Islet precursor cell (in vitro differentiated cells): ENCODE data around the gene CCDC28A.
"Not testable (repeated sequence)": the region's sequence is repeated elsewhere in the genome, so short reads cannot be mapped to it uniquely, and the experiment has no call there.

Experiments used
- DNase-seq: peaks from one replicate; pipeline ENCODE4 v3.0.0-alpha.2; 2018

CCDC28A gene

DNA sequence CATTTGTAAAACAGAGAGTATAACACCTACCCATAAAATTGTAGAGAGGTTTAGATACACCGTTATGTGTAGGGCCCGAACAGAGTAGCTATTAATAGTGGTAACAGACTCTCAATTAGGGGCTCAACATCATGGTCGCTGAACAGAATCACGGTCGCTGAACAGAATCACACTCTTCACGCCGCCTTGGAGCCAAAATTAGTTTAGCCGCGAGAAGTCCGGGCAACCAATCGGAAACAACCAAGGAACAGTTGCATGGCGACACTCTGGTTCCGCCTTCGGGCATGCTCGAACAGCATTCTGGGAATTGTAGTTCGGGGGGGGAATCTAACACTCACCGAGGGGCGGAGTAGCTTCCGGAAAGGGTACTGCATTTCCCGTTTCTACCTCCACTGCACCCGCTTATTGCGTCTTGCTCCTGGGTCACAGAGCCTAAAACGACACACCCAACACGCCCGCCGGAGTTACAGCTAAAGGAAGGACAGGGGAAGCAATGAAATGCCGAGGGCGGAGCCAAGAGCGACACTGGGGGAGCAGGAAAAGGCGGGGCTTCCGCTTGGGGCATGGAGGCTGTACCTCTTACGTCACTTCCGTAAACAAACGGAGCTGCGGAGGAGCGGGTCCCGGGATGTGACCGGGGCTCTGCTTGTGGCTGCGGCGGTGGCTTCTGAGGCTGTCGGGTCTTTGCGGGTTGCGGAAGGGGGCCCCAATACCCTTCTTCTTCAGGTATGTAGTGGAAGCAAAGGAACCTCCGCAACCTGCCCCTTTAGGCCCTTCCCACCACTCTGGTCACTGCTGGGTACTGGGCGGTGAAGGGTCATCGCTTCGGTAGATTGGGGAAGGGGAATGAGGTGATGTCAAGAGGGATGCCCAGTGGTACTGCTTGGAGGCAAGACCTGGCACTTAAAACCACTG, at the start of gene CCDC28A:
Gene CCDC28A, plus strand, starts transcription at position 593 of the 915 bp plus-strand sequence. CDS start 2,352 bp downstream, outside the sequence.
- DNase-seq: peak; percentile 97

DNA sequence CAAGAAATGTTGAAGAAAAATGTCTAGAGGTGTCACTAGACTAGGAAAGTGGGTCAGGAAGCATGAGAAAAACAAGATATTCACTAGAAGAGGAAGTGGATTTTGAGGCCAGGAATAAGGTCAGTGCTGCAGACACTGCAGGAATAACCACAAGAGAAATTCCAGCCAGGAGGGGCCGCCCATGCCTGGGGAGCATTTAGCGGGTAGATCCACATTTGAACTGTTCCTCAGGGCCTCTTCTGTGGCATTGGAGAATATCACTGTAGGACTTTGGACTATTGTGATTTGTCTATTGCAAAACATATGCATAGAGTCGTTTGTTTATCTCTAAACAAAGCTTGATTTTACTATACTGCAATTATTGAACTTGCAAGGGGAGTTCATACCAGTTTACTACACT, 49.6 kb upstream of the CCDC28A start:
- DNase-seq: peak; percentile 92

DNA sequence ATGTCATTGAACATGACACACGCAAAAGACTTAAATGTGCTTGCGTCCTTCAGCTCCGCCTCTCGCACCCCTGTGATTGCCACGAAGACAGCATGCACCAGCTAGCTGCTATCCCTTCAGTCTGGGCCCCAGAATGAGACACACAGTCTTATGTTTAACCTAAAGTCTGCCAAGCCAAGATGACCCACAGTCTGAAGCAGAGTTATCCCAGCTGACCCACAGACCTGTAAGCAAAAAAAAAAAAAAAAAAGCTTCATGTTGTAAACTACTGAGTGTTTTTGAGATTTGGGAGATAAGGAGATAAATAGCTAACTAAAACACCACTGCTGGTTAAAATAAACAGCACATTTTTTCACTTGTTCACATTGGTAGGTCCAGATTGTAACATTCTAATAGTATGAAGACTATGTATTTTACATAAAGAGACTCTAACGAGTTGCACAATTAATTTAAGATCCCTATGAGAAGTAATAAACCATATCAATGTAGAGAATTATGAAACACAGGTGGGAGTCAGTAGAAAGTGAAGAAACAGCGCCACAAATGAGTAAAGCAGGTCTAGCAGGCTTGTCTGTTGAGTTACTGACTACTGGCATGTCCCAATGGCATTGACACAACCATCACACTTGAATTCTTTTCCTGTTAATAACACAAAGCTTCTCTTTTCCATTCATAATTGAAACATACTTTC, 47.4 kb upstream of the CCDC28A start:
- peak; percentile 69 for DNase-seq

DNA sequence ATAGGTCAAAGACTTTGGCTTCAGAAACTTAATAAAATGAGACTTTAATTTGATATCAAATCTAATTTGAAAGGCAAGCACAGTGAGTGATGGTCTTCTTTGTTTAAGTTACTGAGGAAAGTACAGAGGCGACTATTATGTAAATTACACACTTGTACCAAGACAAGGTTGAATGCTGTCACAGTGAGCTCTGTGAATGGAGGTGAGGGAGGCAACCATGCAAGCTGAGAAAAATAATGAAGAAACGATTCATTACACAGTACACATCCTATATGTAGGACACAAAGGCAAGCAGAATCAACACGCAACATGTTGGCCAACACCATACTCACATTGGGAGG, 46.8 kb upstream of the CCDC28A start:
- DNase-seq: no peak

DNA sequence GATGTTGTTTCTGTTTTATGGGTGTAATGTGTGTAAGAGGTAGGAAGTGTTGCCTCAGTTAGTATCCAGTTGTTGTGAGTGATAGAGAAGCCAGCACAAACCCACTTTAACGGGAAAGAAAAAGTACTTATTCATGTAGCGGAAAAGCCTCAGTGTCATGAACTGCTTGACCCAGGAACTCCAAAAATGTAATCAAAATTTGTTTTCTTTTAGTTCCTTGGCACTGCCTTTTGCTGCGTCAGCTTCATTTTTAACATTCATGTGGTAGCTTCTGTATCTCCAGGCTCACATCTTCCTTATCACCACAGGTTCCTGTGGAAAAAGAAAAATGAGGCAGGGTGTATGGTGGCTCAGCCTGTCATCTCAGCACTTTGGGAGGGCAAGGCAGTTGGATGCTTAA, 46.4 kb upstream of the CCDC28A start:
- DNase-seq: no peak

DNA sequence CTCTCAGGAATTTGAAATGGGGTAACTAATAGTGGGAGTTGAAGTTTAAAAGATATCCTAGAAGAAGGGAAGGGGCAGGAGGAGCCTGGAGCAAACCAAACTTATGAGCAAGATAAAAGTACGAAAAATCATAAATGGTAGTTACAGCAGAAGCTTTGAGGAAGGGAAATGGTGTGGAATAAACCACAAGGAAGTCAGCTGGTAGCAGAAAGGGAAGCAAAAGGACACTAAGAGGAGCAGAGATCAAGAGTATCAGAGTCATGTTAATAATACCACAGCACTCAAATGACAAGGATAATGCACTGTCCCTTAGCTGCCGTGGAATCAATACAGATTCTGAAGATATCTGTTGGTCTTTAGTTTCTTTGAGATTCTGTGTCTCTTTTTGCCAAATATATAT, 44.9 kb upstream of the CCDC28A start:
- DNase-seq: no peak

DNA sequence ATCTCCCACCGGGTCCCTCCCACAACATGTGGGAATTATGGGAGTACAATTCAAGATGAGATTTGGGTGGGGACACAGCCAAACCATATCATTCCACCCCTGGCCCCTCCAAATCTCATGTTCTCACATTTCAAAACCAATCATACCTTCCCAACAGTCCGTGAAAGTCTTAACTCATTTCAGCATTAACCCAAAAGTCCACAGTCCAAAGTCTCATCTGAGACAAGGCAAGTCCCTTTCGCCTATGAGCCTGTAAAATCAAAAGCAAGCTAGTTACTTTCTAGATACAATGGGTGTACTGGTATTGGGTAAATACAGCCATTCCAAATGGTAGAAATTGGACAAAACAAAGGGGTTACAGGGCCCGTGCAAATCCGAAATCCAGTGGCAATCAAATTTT, 43.5 kb upstream of the CCDC28A start:
- DNase-seq: not testable (repeated sequence)

DNA sequence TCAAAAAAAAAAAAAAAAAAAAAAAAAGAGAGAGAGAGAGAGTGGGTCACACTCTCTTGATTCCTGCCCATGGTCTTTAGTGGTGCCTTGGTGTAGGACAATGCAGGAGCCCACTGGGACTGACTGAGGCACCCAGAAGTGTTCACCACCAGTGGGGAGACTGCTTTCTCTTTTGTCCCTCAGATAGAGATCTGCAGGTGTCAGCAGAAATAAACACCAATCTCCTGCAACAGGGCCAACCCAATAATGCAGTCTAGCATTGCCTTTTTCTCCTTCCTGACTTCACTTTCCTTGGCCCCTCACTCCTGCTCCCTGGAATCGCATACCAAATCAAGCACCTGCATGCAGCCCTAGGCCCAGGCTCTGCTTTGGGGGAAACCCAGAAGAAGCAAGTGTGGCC, 39.0 kb upstream of the CCDC28A start:
- DNase-seq: no peak

DNA sequence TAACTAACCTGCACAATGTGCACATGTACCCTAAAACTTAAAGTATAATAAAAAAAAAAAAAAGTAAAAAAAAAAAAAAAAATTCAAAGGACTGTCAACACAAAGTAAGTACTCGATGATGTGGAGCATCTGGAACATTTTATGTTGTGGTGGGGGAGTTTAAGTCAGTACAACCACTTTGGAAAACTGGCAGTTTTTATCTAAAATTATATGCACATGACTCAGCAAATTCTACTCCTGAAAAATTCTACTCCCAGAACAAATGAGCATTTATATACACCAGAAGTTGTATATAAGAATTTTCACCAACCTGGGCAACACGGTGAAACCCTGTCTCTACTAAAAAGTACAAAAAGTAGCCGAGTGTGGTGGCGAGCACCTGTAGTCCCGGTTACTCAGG, 36.9 kb upstream of the CCDC28A start:
- DNase-seq: no peak

DNA sequence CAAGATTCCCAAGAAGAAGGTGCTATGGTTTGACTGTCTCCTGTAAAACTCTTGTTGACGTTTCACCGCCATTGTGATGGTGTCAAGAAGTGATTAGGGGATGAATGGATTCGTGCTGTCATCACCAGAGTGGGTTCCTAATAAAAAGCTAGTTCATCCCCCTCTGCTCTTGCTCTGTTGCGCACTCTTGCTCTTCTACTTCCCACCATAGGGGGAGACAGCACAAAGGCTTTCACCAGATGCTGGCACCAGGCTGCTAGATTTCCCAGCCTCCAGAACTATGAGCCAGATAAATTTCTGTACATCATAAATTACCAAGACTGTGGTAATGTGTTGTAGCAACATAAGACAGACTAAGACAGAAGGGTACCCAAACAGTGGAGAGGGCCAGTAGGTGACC, 21.6 kb upstream of the CCDC28A start:
- peak; percentile 61 for DNase-seq

DNA sequence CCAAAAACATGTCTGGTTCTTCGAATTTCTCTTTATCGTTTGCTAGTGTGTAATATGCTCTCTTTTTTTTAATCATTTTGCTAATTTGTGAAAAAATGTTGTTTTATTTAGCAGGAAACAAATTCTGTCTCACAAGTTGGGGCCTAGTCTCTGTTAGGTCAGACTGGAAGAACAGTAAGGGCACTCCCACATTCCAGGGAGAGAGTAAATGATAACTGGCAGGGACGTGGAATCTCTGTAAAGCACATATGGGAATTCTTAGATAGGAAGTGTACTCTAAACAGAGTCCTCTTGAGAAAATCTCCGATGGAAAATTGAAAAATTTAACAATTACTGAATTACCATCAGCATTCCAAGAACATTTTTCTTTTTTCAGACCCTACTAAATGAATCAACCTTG, 16.4 kb upstream of the CCDC28A start:
- no peak for DNase-seq

DNA sequence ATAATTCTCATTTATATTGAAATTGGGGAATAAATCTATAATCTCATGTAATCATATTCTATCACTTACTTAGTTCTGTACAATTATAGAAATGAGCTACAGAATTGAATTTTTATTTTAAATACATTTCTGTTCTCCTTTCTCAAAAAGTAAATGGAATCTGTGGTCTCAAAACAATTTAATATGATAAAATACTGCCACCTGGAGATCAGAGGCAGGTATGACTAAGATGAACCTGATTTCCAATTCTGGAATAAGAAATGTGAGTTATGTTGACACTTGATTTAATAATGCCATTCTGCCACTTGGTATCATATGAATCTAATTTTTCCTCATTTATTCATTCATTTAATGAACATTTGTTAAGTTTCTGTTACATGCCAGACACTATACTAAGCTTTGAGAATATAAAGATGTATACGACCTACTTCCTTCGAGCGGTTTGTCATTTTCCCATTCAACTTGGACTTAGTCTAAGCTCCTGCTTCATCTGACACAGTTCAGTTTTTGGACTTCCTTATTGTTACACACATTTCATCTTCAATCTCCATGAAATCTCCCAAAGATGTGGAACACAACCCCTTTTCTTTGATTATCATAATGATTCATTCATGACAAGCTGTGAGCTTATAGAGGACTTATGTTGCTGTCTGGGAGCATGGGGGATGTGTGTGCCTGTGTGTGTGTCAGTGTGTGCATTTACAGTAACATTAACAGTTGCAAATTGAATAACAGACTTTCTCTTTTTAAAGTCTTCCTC, 7.5 kb upstream of the CCDC28A start:
- DNase-seq: no peak

DNA sequence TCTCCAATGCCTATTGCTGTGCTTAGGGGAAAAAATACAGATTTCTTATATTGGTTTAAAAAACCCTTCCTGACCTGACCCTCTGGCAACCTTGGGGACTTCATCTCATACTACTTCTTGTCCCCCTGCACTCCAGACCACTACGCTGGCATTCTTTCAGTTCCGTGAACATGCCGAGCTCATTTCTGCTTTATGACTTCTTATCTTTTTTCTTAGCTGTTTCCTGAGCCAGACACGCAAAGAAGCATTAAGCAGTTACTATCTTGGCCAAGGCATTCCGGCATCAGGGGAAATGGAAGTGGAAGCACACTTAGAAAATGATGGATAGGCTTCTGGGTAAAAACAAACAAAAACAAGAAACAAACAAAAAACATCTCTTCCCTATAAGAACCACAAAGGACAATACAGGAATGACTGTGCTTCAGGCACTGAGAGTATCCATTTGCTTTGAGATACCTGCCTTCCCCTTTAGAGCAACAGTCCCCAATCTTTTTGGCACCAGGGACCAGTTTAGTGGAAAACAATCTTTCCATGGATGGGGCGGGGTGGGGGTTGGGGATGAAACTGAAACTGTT, 4.4 kb upstream of the CCDC28A start:
- no peak for DNase-seq

DNA sequence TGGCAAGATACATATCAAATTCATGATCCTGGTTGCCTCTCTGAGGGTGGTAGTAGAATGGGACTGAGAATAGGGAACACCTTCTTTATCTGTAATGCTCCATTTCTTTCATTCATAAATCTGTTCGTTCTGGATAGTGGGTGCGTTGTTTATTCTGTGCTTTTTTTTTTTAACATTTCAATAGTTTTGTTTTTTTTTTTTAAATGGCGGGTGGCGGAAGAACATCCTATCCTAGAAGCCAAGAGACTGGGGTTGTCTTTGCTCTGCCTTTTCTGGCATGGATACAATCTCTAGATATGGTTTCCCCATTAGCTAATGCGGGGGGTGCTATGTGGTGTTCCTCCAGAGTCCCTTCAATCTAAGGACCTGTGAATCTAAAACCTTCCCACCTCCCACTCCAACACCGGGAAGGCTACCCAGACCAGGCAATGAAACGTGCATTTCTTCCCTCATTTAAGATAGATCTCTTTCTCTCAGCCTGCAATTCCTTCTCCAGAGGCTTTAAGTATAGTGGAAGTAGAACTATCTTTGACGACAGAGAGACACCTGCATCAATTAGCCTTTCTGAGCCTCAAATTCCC, 883 bp upstream of the CCDC28A start:
- no peak for DNase-seq

DNA sequence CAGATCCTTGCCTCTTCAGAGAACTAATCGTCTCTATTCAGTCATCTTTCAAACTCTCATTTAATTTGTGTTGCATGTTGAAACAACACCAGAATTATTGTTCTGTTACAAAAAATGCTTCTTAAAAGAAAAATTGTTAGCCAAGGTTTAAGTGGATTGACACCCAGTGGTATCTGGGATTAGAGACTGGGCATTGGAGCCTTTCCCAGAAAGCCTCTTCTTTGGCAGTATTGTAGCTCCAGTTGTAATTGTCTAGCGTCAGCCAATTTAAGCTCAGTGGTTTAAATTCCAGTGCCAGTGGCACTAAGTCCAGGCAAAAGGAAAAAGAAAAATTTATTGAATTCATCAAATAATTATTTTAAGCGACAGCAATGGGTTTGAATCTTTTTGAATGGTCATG, 801 bp downstream of the CCDC28A start:
- no peak for DNase-seq

DNA sequence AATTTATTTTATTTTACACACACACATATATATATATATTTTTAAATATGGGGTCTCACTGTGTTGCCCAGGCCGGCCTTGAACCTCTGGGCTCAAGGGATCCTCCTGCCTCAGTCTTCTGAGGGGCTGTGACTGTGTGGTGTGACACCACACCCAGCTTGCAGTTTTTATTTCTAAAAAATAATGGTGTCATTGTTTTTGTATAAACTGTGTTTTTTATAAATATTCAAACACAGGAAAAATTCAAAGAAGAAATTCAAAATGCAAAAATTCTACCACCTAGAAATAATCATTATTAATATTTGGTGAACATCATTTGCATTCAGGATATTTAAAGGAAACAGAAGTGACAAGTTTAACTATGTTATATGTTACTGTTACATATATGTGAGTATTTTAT, 3.1 kb downstream of the CCDC28A start:
- DNase-seq: no peak

DNA sequence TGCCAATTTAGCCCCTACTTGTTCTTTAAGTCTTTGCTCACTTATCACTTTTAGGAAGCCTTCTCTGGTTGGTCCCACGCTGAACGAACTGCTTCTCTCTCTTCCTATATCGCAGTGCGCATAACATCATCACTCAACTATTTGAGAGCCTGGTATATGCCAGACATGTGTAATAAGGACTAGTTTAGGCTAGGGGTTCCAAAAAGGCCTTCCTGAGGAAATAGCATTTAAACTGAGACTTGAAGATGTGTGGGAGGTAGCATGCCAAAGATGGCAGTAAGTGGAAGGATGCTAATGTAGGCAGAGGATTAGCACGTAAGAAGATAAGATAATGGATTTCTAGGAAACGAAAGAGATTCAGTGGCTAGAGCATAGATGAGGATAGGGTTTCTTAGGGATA, 4.8 kb downstream of the CCDC28A start:
- DNase-seq: no peak

DNA sequence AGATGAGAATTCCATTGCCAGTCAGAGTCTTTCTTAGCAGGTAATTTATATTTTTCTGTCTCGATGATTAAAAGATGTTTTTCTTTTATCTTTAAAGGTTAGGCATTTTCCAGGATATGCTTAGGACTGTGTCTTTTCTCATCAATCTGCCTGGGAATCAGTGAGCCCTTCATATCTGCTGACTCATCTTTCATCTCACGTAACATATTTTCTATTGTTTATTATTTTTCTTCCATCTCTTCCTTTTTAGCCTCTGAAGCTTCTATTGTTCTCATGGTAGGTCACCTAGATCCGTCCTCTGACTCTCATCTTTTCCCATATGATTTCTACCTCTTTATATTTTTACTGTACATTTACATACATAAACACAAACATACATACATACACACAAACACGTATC, 8.7 kb downstream of the CCDC28A start:
- DNase-seq: no peak

DNA sequence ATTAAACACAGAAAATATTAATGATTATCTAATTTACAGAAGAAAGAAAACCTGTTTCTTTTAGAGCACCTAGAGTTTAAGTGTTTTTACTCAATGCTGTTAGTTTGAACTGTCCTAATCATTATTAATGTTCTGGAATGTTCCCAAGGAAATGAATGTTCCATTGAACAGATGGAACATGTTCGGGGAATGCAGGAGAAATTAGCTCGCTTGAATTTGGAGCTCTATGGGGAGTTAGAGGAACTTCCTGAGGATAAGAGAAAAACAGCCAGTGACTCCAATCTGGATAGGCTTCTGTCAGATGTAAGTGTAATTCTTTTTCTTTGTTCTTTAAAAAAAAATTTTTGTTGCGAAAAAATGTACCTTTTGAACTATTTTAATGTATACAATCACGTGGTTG, 11.5 kb downstream of the CCDC28A start:
- DNase-seq: no peak

DNA sequence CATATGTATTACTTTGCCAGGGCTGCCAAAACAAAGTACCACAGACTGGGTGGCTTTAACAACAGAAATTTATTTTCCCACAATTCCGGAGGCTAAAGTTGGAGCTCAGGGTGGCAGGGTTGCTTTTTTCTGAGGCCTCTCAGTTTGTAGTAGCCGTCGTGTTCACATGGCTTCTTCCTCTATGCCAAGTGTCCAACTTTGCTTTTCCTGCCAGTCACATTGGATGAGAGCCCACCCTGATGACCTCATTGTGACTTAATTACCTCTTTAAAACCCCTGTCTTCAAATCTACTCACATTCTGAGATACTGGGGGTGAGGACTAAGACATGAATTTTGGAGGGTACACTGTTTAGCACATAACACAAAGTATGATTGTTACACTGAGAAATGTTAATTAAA, 12.4 kb downstream of the CCDC28A start:
- no peak for DNase-seq

DNA sequence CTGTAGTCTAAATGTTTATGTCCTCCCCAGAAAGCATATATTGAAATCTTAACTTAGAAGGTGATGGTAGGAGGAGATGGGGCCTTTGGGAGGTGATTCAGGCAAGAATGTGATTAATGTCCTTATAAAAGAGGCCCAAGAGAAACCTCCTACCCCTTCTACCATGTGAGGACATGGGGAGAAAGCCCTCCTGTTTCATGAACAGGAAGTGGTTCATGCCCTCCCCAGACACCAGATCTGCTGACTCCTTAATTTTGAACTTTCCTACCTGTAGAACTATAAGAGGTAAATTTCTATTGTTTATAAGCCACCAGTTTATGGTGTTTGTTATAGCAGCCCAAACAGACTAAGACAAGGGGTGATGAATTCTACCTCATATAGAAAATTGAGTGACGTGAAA, 13.6 kb downstream of the CCDC28A start:
- DNase-seq: no peak

DNA sequence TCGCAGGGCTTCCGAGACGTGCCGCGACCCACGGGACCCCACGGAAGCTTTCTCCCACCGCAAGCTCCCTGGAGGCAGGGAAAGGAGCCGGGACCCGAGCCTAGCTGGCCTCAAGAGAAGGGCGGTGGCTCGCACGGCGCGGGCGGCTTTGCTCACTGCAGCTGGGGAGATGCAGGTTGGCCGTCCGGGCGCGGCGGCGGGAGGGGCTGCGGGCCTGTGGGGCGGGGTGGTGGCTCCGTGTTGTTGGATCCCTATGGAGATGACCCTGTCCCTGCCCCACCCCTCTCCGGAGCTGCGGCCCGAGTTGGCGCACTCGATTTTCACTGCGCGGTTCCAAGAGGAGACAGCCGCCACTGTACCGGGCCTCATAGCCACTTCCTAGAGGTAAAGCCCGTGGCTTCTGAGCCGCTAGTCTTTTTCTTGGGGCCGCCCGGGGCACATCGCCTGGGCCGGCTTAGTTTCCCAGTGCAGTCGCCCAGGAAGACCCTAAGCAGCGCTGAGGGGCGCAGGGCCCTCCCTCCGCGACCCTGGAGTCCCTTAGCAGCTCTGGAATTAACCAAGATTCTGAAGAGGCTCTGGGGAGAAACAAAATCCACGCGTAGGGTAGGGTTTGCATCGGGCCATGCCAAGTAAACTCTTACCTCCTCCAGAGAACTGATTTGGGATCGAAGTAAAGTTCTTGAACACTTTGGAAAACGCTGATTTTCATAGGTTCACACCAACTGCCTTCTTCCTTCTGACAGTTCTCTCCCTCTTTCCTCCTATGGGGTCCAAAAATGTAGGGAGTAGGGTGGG, 22.4 kb downstream of the CCDC28A start, which contains the start of gene ECT2L:
Gene ECT2L, plus strand, starts transcription at position 279 of the 795 bp plus-strand sequence. CDS start 17,188 bp downstream, outside the sequence.
- peak; percentile 92 for DNase-seq
